ENCODE results near the gene GSN. TPM values are rescaled to one million over a fixed set of nuclear protein-coding genes. Genes with fewer than 3 reads are reported as not detected.

The GSN gene
- total and polyA plus RNA-seq, 2 of the 13 experiments (the other 11 are each of a cell fraction or from before 2014, with no cell fraction given): 294 to 307 TPM

GRCh38 chr9:121267689-121268597 lies at the start of gene GSN (continued):
- TF ChIP-seq, protein P1, sequence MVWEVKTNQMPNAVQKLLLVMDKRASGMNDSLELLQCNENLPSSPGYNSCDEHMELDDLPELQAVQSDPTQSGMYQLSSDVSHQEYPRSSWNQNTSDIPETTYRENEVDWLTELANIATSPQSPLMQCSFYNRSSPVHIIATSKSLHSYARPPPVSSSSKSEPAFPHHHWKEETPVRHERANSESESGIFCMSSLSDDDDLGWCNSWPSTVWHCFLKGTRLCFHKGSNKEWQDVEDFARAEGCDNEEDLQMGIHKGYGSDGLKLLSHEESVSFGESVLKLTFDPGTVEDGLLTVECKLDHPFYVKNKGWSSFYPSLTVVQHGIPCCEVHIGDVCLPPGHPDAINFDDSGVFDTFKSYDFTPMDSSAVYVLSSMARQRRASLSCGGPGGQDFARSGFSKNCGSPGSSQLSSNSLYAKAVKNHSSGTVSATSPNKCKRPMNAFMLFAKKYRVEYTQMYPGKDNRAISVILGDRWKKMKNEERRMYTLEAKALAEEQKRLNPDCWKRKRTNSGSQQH (CRISPR knock-in tag; IDR thresholded peaks at IDR 0.05; ENCODE audit: low read depth): no peak
- TF ChIP-seq ZMAT5 (CRISPR knock-in tag; IDR thresholded peaks at IDR 0.05; ENCODE audit: borderline replicate concordance, low read depth) (no peak), ATM (IDR thresholded peaks at IDR 0.05; ENCODE audit: borderline replicate concordance) (no peak), SIX1 (CRISPR knock-in tag; IDR thresholded peaks at IDR 0.05; ENCODE audit: borderline replicate concordance) (no peak), HDAC1 (CRISPR knock-in tag; IDR thresholded peaks at IDR 0.05) (peak; percentile 48; the same call in 1 of the 2 replicates), TGIF2 (CRISPR knock-in tag; IDR thresholded peaks at IDR 0.05) (no peak), SOX6 (IDR thresholded peaks at IDR 0.05) (no peak), SOX6 (CRISPR knock-in tag; IDR thresholded peaks at IDR 0.05) (no peak), MED1 (CRISPR knock-in tag; IDR thresholded peaks at IDR 0.05) (no peak), ZNF552 (CRISPR knock-in tag; IDR thresholded peaks at IDR 0.05; ENCODE audit: borderline replicate concordance) (no peak), KDM5A (IDR thresholded peaks at IDR 0.05; ENCODE audit: borderline replicate concordance, low read length) (0 out of 2 replicates have a peak, but pooled peaks have one; percentile 19), YY1 (IDR thresholded peaks at IDR 0.05; ENCODE audit: insufficient read depth, insufficient replicate concordance, low read depth, low read length) (no peak), ZFY (CRISPR knock-in tag; IDR thresholded peaks at IDR 0.05) (peak; percentile 40), ZNF282 (IDR thresholded peaks at IDR 0.05; ENCODE audit: partially characterized antibody) (no peak), CEBPB (IDR thresholded peaks at IDR 0.05; ENCODE audit: borderline replicate concordance, low read depth, low read length) (no peak), HMGXB4 (CRISPR knock-in tag; IDR thresholded peaks at IDR 0.05; ENCODE audit: borderline replicate concordance in 1 of 2, low read depth in 1 of 2) (no peak), MTA3 (CRISPR knock-in tag; IDR thresholded peaks at IDR 0.05) (no peak), ZNF281 (CRISPR knock-in tag; IDR thresholded peaks at IDR 0.05; ENCODE audit: borderline replicate concordance) (peak; percentile 76), HES4 (CRISPR knock-in tag; IDR thresholded peaks at IDR 0.05; ENCODE audit: borderline replicate concordance) (no peak), ZBTB42 (CRISPR knock-in tag; IDR thresholded peaks at IDR 0.05) (peak; percentile 67; the same call in 1 of the 2 replicates)
- TF ChIP-seq, protein P2, sequence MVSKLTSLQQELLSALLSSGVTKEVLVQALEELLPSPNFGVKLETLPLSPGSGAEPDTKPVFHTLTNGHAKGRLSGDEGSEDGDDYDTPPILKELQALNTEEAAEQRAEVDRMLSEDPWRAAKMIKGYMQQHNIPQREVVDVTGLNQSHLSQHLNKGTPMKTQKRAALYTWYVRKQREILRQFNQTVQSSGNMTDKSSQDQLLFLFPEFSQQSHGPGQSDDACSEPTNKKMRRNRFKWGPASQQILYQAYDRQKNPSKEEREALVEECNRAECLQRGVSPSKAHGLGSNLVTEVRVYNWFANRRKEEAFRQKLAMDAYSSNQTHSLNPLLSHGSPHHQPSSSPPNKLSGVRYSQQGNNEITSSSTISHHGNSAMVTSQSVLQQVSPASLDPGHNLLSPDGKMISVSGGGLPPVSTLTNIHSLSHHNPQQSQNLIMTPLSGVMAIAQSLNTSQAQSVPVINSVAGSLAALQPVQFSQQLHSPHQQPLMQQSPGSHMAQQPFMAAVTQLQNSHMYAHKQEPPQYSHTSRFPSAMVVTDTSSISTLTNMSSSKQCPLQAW (CRISPR knock-in tag; IDR thresholded peaks at IDR 0.05): no peak; the same call in 1 of the 2 replicates

All from HepG2 (cell line).